Activated naive CD4-positive, alpha-beta T cell treated with Interleukin-2 at 50 U/mL for 16 hours (primary cell): Measurements from ENCODE around the gene TSPAN4.

Source experiments
- DNase-seq: peaks from one replicate; pipeline ENCODE4 v3.0.0-alpha.2; 2020

Gene TSPAN4

GRCh38 chr11:868394-868793 is 25.7 kb downstream of the TSPAN4 start:
- no peak for DNase-seq

- no peak for DNase-seq
These were observed 26.1 kb downstream of the TSPAN4 start for GRCh38 chr11:868802-869201.

- no peak for DNase-seq
These were observed 26.9 kb downstream of the TSPAN4 start for GRCh38 chr11:869399-870126.

GRCh38 chr11:870127-870413 is 27.4 kb downstream of the TSPAN4 start:
- DNase-seq = no peak

- no peak for DNase-seq
These were observed 27.8 kb downstream of the TSPAN4 start for GRCh38 chr11:870418-870817.

GRCh38 chr11:871472-871871 is 28.8 kb downstream of the TSPAN4 start:
- DNase-seq = no peak

- no peak for DNase-seq
These were observed 30.1 kb downstream of the TSPAN4 start for GRCh38 chr11:872799-873198.

GRCh38 chr11:873706-874105 is 31.1 kb downstream of the TSPAN4 start:
- no peak for DNase-seq

GRCh38 chr11:875203-875602 is 32.6 kb downstream of the TSPAN4 start:
- DNase-seq = no peak

GRCh38 chr11:875769-876301 is 33.2 kb downstream of the TSPAN4 start:
- no peak for DNase-seq

- DNase-seq = no peak
These were observed 33.9 kb downstream of the TSPAN4 start for GRCh38 chr11:876545-876944.

- DNase-seq = peak; percentile 16
These were observed 34.9 kb downstream of the TSPAN4 start for GRCh38 chr11:877565-877964.

GRCh38 chr11:880447-880846 is 37.8 kb downstream of the TSPAN4 start:
- DNase-seq = no peak

- no peak for DNase-seq
These were observed 39.9 kb downstream of the TSPAN4 start for GRCh38 chr11:882596-882995.

GRCh38 chr11:883527-883926 is 40.9 kb downstream of the TSPAN4 start:
- no peak for DNase-seq

- no peak for DNase-seq
These were observed 42.0 kb downstream of the TSPAN4 start for GRCh38 chr11:884578-885070.

- DNase-seq = no peak
These were observed 43.9 kb downstream of the TSPAN4 start for GRCh38 chr11:886568-886967.

GRCh38 chr11:887589-887988 is 44.9 kb downstream of the TSPAN4 start:
- no peak for DNase-seq

- no peak for DNase-seq
These were observed 45.9 kb downstream of the TSPAN4 start for GRCh38 chr11:888310-889212.

- no peak for DNase-seq
These were observed 46.6 kb downstream of the TSPAN4 start for GRCh38 chr11:889257-889656.

- no peak for DNase-seq
These were observed 47.2 kb downstream of the TSPAN4 start for GRCh38 chr11:889687-890475.

GRCh38 chr11:890794-891540 is 48.3 kb downstream of the TSPAN4 start:
- DNase-seq = no peak
